Measurements from ENCODE around the gene WNT9B. TPM values are rescaled to one million over a fixed set of nuclear protein-coding genes. Genes with fewer than 3 reads are reported as not detected.

Gene WNT9B
- total and polyA plus RNA-seq, 2 experiments from 2014 or later, result 0.17 TPM; not detected in 1

DNA sequence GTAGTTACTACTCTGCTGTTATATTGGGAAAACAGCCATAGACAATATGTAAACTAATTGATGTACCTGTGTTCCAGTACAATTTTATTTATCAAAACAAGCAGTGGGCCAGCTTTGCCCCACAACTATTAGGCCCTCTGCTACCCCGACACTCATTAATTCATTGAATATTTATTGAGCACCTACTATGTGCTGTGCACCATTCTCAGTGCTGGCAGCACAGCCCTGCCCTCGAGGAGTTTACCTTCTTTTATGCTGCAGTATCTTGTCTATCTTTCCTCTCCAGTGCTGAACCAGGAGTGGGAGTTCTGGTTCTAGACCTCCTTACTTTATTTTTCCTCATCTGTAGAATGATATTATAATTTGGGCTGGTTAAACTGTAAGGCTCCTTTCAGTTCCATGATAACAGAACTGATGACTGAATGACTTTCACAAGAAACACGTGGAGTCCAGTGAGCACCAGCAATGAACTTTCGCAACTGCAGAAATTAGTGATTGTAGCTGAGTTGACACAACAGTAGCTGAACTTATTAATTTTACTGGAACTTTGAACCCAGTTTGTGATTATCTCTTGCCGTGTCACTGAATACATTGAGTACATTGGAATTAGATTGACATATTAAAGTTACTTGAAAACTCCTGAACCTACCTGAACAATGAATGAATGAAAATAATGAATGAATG, 73.9 kb downstream of the WNT9B start:
- Histone ChIP-seq H3K36me3 (ENCODE audit: insufficient read depth) (no peaks in the 10 kb centered on the region; the same call in 1 of the 2 replicates), H4K20me1 (replicated peaks; ENCODE audit: insufficient read depth) (peaks cover 34% of the 10 kb centered on the region), H3K4me2 (no peak overlapping the region), H3K27ac (ENCODE audit: low read depth) (no peak overlapping the region), H3K4me3 (no peak overlapping the region), H2AFZ (no peak overlapping the region), H3K27me3 (ENCODE audit: insufficient read depth) (no peaks in the 10 kb centered on the region), H3K9me2 (ENCODE audit: insufficient read depth) (peaks cover 5% of the 10 kb centered on the region; the same call in 1 of the 2 replicates), H3K4me1 (ENCODE audit: insufficient read depth) (peaks cover 5% of the 10 kb centered on the region; the same call in 1 of the 2 replicates), H3K79me2 (replicated peaks; ENCODE audit: insufficient read depth) (peaks cover 66% of the 10 kb centered on the region), H3F3A (replicated peaks; ENCODE audit: low read depth) (no peaks in the 10 kb centered on the region)
- H3K4me1 Mint-ChIP-seq, result peaks cover 10% of the 10 kb centered on the region
- TF ChIP-seq CREB1 (CRISPR knock-in tag; IDR thresholded peaks at IDR 0.05; ENCODE audit: low read depth) (no peak), STAT1 (IDR thresholded peaks at IDR 0.05; ENCODE audit: unreplicated experiment) (no peak), NANOG (IDR thresholded peaks at IDR 0.05; ENCODE audit: borderline replicate concordance) (no peak), JUNB (IDR thresholded peaks at IDR 0.05; ENCODE audit: unreplicated experiment) (no peak)
- TF ChIP-seq, protein P1, sequence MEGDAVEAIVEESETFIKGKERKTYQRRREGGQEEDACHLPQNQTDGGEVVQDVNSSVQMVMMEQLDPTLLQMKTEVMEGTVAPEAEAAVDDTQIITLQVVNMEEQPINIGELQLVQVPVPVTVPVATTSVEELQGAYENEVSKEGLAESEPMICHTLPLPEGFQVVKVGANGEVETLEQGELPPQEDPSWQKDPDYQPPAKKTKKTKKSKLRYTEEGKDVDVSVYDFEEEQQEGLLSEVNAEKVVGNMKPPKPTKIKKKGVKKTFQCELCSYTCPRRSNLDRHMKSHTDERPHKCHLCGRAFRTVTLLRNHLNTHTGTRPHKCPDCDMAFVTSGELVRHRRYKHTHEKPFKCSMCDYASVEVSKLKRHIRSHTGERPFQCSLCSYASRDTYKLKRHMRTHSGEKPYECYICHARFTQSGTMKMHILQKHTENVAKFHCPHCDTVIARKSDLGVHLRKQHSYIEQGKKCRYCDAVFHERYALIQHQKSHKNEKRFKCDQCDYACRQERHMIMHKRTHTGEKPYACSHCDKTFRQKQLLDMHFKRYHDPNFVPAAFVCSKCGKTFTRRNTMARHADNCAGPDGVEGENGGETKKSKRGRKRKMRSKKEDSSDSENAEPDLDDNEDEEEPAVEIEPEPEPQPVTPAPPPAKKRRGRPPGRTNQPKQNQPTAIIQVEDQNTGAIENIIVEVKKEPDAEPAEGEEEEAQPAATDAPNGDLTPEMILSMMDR (conservative IDR thresholded peaks at IDR 0.05; ENCODE audit: low read depth in 2 of 2), result no peak
- TF ChIP-seq, protein P2, sequence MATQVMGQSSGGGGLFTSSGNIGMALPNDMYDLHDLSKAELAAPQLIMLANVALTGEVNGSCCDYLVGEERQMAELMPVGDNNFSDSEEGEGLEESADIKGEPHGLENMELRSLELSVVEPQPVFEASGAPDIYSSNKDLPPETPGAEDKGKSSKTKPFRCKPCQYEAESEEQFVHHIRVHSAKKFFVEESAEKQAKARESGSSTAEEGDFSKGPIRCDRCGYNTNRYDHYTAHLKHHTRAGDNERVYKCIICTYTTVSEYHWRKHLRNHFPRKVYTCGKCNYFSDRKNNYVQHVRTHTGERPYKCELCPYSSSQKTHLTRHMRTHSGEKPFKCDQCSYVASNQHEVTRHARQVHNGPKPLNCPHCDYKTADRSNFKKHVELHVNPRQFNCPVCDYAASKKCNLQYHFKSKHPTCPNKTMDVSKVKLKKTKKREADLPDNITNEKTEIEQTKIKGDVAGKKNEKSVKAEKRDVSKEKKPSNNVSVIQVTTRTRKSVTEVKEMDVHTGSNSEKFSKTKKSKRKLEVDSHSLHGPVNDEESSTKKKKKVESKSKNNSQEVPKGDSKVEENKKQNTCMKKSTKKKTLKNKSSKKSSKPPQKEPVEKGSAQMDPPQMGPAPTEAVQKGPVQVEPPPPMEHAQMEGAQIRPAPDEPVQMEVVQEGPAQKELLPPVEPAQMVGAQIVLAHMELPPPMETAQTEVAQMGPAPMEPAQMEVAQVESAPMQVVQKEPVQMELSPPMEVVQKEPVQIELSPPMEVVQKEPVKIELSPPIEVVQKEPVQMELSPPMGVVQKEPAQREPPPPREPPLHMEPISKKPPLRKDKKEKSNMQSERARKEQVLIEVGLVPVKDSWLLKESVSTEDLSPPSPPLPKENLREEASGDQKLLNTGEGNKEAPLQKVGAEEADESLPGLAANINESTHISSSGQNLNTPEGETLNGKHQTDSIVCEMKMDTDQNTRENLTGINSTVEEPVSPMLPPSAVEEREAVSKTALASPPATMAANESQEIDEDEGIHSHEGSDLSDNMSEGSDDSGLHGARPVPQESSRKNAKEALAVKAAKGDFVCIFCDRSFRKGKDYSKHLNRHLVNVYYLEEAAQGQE (IDR thresholded peaks at IDR 0.05; ENCODE audit: unreplicated experiment), result no peak
- no peaks in the 10 kb centered on the region for H3K36me3 Mint-ChIP-seq (ENCODE audit: low read depth)
- DNase-seq (ENCODE audit: low spot score), result no peak
- H3K27me3 Mint-ChIP-seq (ENCODE audit: insufficient read depth, low read depth, poor library complexity), result no peaks in the 10 kb centered on the region
- ATAC-seq, result no peak
- H3K27ac Mint-ChIP-seq, result no peak overlapping the region
- no peak overlapping the region for H3K4me3 Mint-ChIP-seq
- H3K9me3 Mint-ChIP-seq, result no peaks in the 10 kb centered on the region

DNA sequence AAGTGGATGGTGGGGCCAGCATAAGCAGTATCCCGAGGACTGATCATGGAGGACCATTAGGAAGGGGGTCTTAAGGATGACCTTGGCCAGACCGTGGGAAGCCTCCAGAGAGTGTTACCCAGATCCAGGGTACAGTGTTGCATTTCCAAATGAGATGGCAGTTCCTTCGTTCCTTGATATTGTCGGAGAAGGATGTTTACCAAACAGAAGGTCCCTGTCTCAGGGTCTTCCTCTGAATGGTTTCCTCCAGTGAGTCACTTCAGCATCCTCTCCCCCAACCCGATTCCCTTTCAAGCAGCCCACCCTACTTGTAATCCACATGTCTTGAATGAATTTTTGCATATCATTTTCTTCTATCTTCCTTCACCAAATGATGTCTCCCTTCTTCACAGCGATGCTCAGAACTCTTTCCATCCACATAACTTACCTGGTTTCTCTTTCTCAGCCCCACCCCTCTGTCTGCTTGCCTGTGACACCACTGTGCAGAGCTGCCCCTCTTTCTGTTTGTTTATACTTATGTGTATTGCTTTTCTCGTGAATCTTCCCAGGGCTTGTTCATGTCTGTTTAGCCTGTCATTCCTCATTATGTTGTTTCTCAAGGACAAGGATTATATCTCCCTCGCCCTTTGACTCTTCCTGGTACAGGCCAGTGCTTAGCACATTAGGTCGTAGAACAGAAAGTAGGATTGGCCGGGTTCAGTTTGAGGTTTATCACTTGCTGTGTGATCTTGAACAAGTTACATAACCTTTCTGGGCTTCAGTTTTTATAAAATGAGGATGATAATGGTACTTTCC, 77.3 kb downstream of the WNT9B start:
- H3K4me3 Mint-ChIP-seq, result no peak overlapping the region
- H3K27me3 Mint-ChIP-seq (ENCODE audit: insufficient read depth, low read depth, poor library complexity), result no peaks in the 10 kb centered on the region
- H3K36me3 ChIP-seq (ENCODE audit: insufficient read depth), result peaks cover 25% of the 10 kb centered on the region
- H3K36me3 Mint-ChIP-seq (ENCODE audit: low read depth), result peaks cover 29% of the 10 kb centered on the region; the same call in 2 of the 3 replicates
- no peak overlapping the region for H3K4me3 ChIP-seq
- no peaks in the 10 kb centered on the region for H3K27me3 ChIP-seq (ENCODE audit: insufficient read depth)
- H3K27ac ChIP-seq (ENCODE audit: low read depth), result no peak overlapping the region
- DNase-seq (ENCODE audit: low spot score) (no peak), ATAC-seq (no peak)
- TF ChIP-seq STAT1 (IDR thresholded peaks at IDR 0.05; ENCODE audit: unreplicated experiment) (no peak), EZH2 (IDR thresholded peaks at IDR 0.05; ENCODE audit: low read depth, unreplicated experiment) (no peak), POLR2AphosphoS5 (IDR thresholded peaks at IDR 0.05; ENCODE audit: low read depth) (no peak), ZNF114 (CRISPR knock-in tag; IDR thresholded peaks at IDR 0.05) (no peak)
- TF ChIP-seq, protein P2 (IDR thresholded peaks at IDR 0.05; ENCODE audit: unreplicated experiment), result no peak
- H3K4me1 Mint-ChIP-seq, result peaks cover 7% of the 10 kb centered on the region
- no peak overlapping the region for H2AFZ ChIP-seq
- H3K27ac Mint-ChIP-seq, result no peak overlapping the region
- H4K20me1 ChIP-seq (replicated peaks; ENCODE audit: insufficient read depth), result peaks cover 41% of the 10 kb centered on the region
- no peak overlapping the region for H3K4me2 ChIP-seq
- no peaks in the 10 kb centered on the region for H3F3A ChIP-seq (replicated peaks; ENCODE audit: low read depth)
- peaks cover 5% of the 10 kb centered on the region; the same call in 1 of the 2 replicates for H3K4me1 ChIP-seq (ENCODE audit: insufficient read depth)
- no peaks in the 10 kb centered on the region for H3K9me2 ChIP-seq (ENCODE audit: insufficient read depth)
- H3K9me3 Mint-ChIP-seq, result no peaks in the 10 kb centered on the region
- peaks cover 55% of the 10 kb centered on the region for H3K79me2 ChIP-seq (replicated peaks; ENCODE audit: insufficient read depth)

All from GM23338 (cell line).